ENCODE data around the gene ARSG. TPM values are rescaled to one million over a fixed set of nuclear protein-coding genes. Genes with fewer than 3 reads are reported as not detected.

ARSG gene
- total RNA-seq, 3 donors from 2014 or later = 9.3 to 14.8 (median 9.5) TPM

GRCh38 chr17:68427575-68427974 is 136.3 kb downstream of the ARSG start:
- DNase-seq (ENCODE audit: low spot score in 2 of 2) = no peak
- H3K4me1 ChIP-seq = no peaks in the 10 kb centered on the region
- no peaks in the 10 kb centered on the region for H3K9me3 ChIP-seq
- no peaks in the 10 kb centered on the region for H3K27me3 ChIP-seq
- H3K36me3 ChIP-seq = peaks cover 4% of the 10 kb centered on the region
- intact Hi-C loops (cut with DNase I; ENCODE audit: low total_unique reads) = no loop called here
- H3K27ac ChIP-seq = no peak overlapping the region
- H3K4me3 ChIP-seq = no peak overlapping the region
- TF ChIP-seq POLR2AphosphoS5 (IDR thresholded peaks at IDR 0.05) (no peak), POLR2A (IDR thresholded peaks at IDR 0.05) (no peak), CTCF (IDR thresholded peaks at IDR 0.05) (no peak)

- Histone ChIP-seq H3K9me3 (no peaks in the 10 kb centered on the region), H3K27ac (no peak overlapping the region), H3K4me3 (no peak overlapping the region), H3K27me3 (no peaks in the 10 kb centered on the region), H3K4me1 (no peaks in the 10 kb centered on the region), H3K36me3 (peaks cover 4% of the 10 kb centered on the region)
- intact Hi-C loops (cut with DNase I; ENCODE audit: low total_unique reads) = no loop called here
- TF ChIP-seq POLR2AphosphoS5 (IDR thresholded peaks at IDR 0.05) (no peak), CTCF (IDR thresholded peaks at IDR 0.05) (no peak), POLR2A (IDR thresholded peaks at IDR 0.05) (no peak)
- no peak for DNase-seq (ENCODE audit: low spot score in 2 of 2)
Measured at GRCh38 chr17:68428498-68429172, 137.3 kb downstream of the ARSG start.

- intact Hi-C loops (cut with DNase I; ENCODE audit: low total_unique reads) = no loop called here
Measured at GRCh38 chr17:68429881-68430280, 138.6 kb downstream of the ARSG start.

GRCh38 chr17:68431045-68431608 is 139.8 kb downstream of the ARSG start:
- Histone ChIP-seq H3K27me3 (no peaks in the 10 kb centered on the region), H3K36me3 (peaks cover 4% of the 10 kb centered on the region), H3K4me1 (peaks cover 2 to 4% of the 10 kb centered on the region in 2 donors), H3K9me3 (no peaks in the 10 kb centered on the region), H3K27ac (no peak overlapping the region), H3K4me3 (no peak overlapping the region)
- TF ChIP-seq CTCF (IDR thresholded peaks at IDR 0.05) = no peak
- no peak for TF ChIP-seq POLR2A (IDR thresholded peaks at IDR 0.05)
- TF ChIP-seq POLR2AphosphoS5 (IDR thresholded peaks at IDR 0.05) = no peak
- intact Hi-C loops (cut with DNase I; ENCODE audit: low total_unique reads) = no loop called here
- DNase-seq (ENCODE audit: low spot score in 2 of 2) = no peak

More at GRCh38 chr17:68429881-68430280, 138.6 kb downstream of the ARSG start:
- no peaks in the 10 kb centered on the region for H3K27me3 ChIP-seq
- no peak for DNase-seq (ENCODE audit: low spot score in 2 of 2)
- H3K4me3 ChIP-seq = no peak overlapping the region
- H3K9me3 ChIP-seq = no peaks in the 10 kb centered on the region
- no peaks in the 10 kb centered on the region for H3K4me1 ChIP-seq
- H3K27ac ChIP-seq = no peak overlapping the region
- peaks cover 4% of the 10 kb centered on the region for H3K36me3 ChIP-seq
- no peak for TF ChIP-seq POLR2A (IDR thresholded peaks at IDR 0.05)
- TF ChIP-seq POLR2AphosphoS5 (IDR thresholded peaks at IDR 0.05) = no peak
- TF ChIP-seq CTCF (IDR thresholded peaks at IDR 0.05) = no peak

- Histone ChIP-seq H3K27me3 (no peaks in the 10 kb centered on the region), H3K4me1 (peaks cover 6 to 8% of the 10 kb centered on the region in 2 donors), H3K36me3 (peaks cover 4% of the 10 kb centered on the region), H3K9me3 (no peaks in the 10 kb centered on the region), H3K4me3 (no peak overlapping the region), H3K27ac (no peak overlapping the region)
- TF ChIP-seq POLR2A (IDR thresholded peaks at IDR 0.05) (no peak), CTCF (IDR thresholded peaks at IDR 0.05) (no peak), POLR2AphosphoS5 (IDR thresholded peaks at IDR 0.05) (no peak)
- no peak for DNase-seq (ENCODE audit: low spot score in 2 of 2)
- intact Hi-C loops (cut with DNase I; ENCODE audit: low total_unique reads) = no loop called here
Measured at GRCh38 chr17:68431661-68432071, 140.4 kb downstream of the ARSG start.
